Endodermal cell (in vitro differentiated cells): ENCODE results near the gene THSD4. TPM values are rescaled to one million over a fixed set of nuclear protein-coding genes. Genes with fewer than 3 reads are reported as not detected.

ENCODE experiments used
- DNase-seq: peaks from one replicate; pipeline ENCODE4 v3.0.0-alpha.2; 2017
- H3K27ac ChIP-seq: 2 replicates; pipeline ENCODE4 v1.5.1; 2013; ENCODE audit warnings: mild to moderate bottlenecking, low read depth, low read length, moderate library complexity
- H3K27me3 ChIP-seq: 2 replicates; pipeline ENCODE4 v1.6.1; 2013; ENCODE audit warnings: mild to moderate bottlenecking, low read length, moderate library complexity; ENCODE audit not compliant: insufficient read depth, control insufficient read depth, poor library complexity, severe bottlenecking
- H3K36me3 ChIP-seq: 2 replicates; pipeline ENCODE4 v1.7.0; 2013; ENCODE audit warnings: mild to moderate bottlenecking, low read length, moderate library complexity; ENCODE audit not compliant: control insufficient read depth, insufficient read depth
- H3K4me1 ChIP-seq: one replicate; pipeline ENCODE4 v1.7.0; 2013; ENCODE audit warnings: low read length; ENCODE audit not compliant: control insufficient read depth, insufficient read depth
- H3K4me3 ChIP-seq: 2 replicates; pipeline ENCODE4 v1.5.1; 2013; ENCODE audit warnings: mild to moderate bottlenecking, low read length, moderate library complexity
- H3K9ac ChIP-seq: 2 replicates; pipeline ENCODE4 v1.6.1; 2013; ENCODE audit warnings: mild to moderate bottlenecking, low read length, moderate library complexity; ENCODE audit not compliant: poor library complexity, severe bottlenecking; ENCODE audit errors: extremely low read depth
- H3K9me3 ChIP-seq: 2 replicates; pipeline ENCODE4 v1.6.1; 2013; ENCODE audit warnings: mild to moderate bottlenecking, low read length, moderate library complexity; ENCODE audit not compliant: control insufficient read depth
- H3K27ac Mint-ChIP-seq: 2 replicates; pipeline ENCODE4 v1.8.0; 2020; ENCODE audit warnings: mixed read lengths
- H3K27me3 Mint-ChIP-seq: 2 replicates; pipeline ENCODE4 v1.8.0; 2021; ENCODE audit warnings: mild to moderate bottlenecking, mixed read lengths; ENCODE audit not compliant: insufficient read depth
- H3K36me3 Mint-ChIP-seq: 2 replicates; pipeline ENCODE4 v1.8.0; 2020; ENCODE audit warnings: low read depth, mixed read lengths
- H3K4me1 Mint-ChIP-seq: 2 replicates; pipeline ENCODE4 v1.8.0; 2020; ENCODE audit warnings: mixed read lengths
- H3K4me3 Mint-ChIP-seq: 2 replicates; pipeline ENCODE4 v1.8.0; 2020; ENCODE audit warnings: mild to moderate bottlenecking, moderate library complexity, mixed read lengths
- H3K9me3 Mint-ChIP-seq: 2 replicates; pipeline ENCODE4 v1.8.0; 2020; ENCODE audit warnings: mild to moderate bottlenecking, mixed read lengths
- WGBS, 2 experiments: methylation state at CpG; one replicate each; pipeline versions ENCODE4 v1.1.5 to v1.1.7; 2013; ENCODE audit warnings: missing lambda C conversion rate in 2 of 2, mixed read lengths in 1 of 2; ENCODE audit not compliant: insufficient coverage in 1 of 2, insufficient read length in 1 of 2; 5-methylcytosine and 5-hydroxymethylcytosine counted together
- total RNA-seq, 2 donors: library from RNA; stranded (reverse); fragmentation: NEBNext Ultra II Directional in 1 of 2; extraction: Animal tissue kit (Norgen Biotek cat#: 25700) in 1 of 2; gene quantifications; 2 replicates in 1 of 2; 3 replicates in 1 of 2; pipeline ENCODE4 v1.2.1, GENCODE V29; 2021
- TF ChIP-seq, protein P1 (sequence below): fragments of 200-600 bp; sonication (generic); conservative IDR thresholded peaks from 2 replicates; pipeline ENCODE4 v1.5.0; 2021; ENCODE audit warnings: antibody characterized with exemption, mild to moderate bottlenecking

The THSD4 gene
- total RNA-seq, 2 donors from 2014 or later = 4.6 to 5.4 TPM

DNA sequence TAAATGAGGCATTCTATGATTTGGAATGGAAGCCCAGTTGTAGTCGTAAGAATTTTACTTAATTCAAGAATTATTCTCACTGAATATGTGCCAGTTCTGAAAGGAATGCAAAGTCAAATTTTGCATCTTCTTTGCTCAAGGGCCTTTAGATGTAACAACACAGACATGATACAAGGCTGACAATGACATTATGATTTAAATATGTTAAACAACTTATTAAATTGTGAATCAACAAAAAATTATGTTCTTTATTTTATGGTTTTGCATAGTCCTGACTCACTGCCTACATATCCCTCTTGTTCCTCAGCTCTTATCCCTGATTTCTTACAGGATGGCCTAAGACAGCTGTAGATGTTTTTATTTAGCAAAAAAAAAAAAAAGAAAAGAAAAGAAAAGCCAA is 524.2 kb downstream of the THSD4 start:
- Histone ChIP-seq H3K4me1 (peaks cover 2% of the 10 kb centered on the region), H3K27ac (no peak overlapping the region), H3K4me3 (no peak overlapping the region), H3K9ac (no peak overlapping the region), H3K9me3 (no peaks in the 10 kb centered on the region), H3K36me3 (no peaks in the 10 kb centered on the region), H3K27me3 (no peaks in the 10 kb centered on the region)
- Mint-ChIP-seq H3K4me3 (no peak overlapping the region), H3K27me3 (peaks cover 2% of the 10 kb centered on the region), H3K36me3 (no peaks in the 10 kb centered on the region), H3K27ac (no peak overlapping the region), H3K9me3 (peaks cover 4% of the 10 kb centered on the region), H3K4me1 (peaks cover 16% of the 10 kb centered on the region)
- 80% methylated on average over 1 of the region's 1 CpG; no CpG with 5 or more reads in 1 of the 2 experiments for WGBS, 2 experiments
- no peak for DNase-seq
- TF ChIP-seq, protein P1, sequence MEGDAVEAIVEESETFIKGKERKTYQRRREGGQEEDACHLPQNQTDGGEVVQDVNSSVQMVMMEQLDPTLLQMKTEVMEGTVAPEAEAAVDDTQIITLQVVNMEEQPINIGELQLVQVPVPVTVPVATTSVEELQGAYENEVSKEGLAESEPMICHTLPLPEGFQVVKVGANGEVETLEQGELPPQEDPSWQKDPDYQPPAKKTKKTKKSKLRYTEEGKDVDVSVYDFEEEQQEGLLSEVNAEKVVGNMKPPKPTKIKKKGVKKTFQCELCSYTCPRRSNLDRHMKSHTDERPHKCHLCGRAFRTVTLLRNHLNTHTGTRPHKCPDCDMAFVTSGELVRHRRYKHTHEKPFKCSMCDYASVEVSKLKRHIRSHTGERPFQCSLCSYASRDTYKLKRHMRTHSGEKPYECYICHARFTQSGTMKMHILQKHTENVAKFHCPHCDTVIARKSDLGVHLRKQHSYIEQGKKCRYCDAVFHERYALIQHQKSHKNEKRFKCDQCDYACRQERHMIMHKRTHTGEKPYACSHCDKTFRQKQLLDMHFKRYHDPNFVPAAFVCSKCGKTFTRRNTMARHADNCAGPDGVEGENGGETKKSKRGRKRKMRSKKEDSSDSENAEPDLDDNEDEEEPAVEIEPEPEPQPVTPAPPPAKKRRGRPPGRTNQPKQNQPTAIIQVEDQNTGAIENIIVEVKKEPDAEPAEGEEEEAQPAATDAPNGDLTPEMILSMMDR = no peak

DNA sequence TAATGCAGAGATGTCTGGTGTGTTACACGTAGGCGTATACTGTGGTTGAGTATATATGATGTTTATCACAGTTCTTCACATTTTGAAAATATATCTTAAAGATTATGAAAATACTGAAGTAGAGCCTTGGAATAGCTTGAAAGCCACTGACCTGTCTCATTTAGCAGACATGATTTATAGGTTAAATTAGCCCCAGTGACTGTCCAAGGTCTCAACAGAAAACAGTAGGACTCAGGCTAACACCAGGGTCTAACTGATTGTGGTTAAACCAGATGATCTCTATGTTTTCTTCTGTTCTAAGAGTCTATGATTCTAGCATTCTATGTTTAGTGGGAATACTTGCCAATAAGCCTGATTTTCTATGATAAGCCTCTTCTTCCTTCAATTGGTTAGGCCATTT is 528.6 kb downstream of the THSD4 start:
- 100% methylated on average over 1 of the region's 2 CpGs; no CpG with 5 or more reads in 1 of the 2 experiments for WGBS, 2 experiments
- DNase-seq = no peak
- no peaks in the 10 kb centered on the region for H3K27me3 Mint-ChIP-seq

DNA sequence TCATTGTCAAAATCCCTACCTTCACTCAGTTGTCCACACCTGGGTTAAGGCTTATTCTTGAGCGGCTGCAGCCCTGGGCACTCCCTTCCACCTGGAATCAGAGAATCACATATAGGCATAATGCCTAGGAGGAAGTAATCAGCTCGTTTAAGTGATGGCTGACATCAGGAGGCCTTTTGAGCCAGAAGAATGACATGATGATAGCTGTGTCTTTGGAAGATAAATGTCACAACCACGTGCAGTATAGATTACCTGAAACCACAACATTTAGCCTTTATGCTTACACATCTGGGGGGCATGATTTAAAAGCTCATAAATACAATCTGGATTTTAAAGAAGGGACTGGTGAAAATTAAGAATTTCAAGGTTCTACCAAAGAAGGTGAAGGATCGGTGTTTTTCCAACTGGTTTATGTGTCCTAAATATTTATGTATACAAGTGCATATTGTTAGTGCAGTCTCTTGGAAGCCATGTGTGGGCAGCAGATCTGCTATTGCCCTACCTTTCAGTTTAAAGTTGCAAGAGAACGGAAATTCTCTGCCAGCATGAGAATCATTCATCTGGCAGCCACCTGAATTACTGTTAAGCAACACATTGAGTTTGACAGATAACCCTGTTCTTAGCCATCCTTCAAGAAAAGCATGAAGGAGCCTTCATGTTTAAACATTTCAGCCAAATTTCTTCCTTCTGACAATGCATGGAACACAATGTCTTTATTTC is 531.7 kb downstream of the THSD4 start:
- Mint-ChIP-seq H3K9me3 (peaks cover 2% of the 10 kb centered on the region), H3K4me3 (no peak overlapping the region), H3K27me3 (no peaks in the 10 kb centered on the region), H3K36me3 (no peaks in the 10 kb centered on the region), H3K27ac (no peak overlapping the region), H3K4me1 (peaks cover 29% of the 10 kb centered on the region)
- no peak overlapping the region for H3K4me3 ChIP-seq
- no peak for DNase-seq
- peaks cover 16% of the 10 kb centered on the region for H3K4me1 ChIP-seq
- H3K27me3 ChIP-seq = no peaks in the 10 kb centered on the region
- no peak overlapping the region for H3K9ac ChIP-seq
- no peak overlapping the region for H3K27ac ChIP-seq
- TF ChIP-seq, protein P1 = no peak
- H3K9me3 ChIP-seq = no peaks in the 10 kb centered on the region
- no peaks in the 10 kb centered on the region for H3K36me3 ChIP-seq
- 78 to 92% methylated on average over 3 to 5 of the region's 5 CpGs for WGBS, 2 experiments

More for the DNA sequence above, 528.6 kb downstream of the THSD4 start:
- Histone ChIP-seq H3K4me3 (no peak overlapping the region), H3K4me1 (peaks cover 10% of the 10 kb centered on the region), H3K27ac (no peak overlapping the region), H3K36me3 (no peaks in the 10 kb centered on the region), H3K9me3 (no peaks in the 10 kb centered on the region), H3K9ac (no peak overlapping the region), H3K27me3 (no peaks in the 10 kb centered on the region)
- TF ChIP-seq, protein P1 = no peak
- H3K4me3 Mint-ChIP-seq = no peak overlapping the region
- no peaks in the 10 kb centered on the region for H3K36me3 Mint-ChIP-seq
- peaks cover 4% of the 10 kb centered on the region for H3K9me3 Mint-ChIP-seq
- H3K27ac Mint-ChIP-seq = no peak overlapping the region
- H3K4me1 Mint-ChIP-seq = peaks cover 21% of the 10 kb centered on the region
